ENCODE results near the gene PTPRD.

DNA sequence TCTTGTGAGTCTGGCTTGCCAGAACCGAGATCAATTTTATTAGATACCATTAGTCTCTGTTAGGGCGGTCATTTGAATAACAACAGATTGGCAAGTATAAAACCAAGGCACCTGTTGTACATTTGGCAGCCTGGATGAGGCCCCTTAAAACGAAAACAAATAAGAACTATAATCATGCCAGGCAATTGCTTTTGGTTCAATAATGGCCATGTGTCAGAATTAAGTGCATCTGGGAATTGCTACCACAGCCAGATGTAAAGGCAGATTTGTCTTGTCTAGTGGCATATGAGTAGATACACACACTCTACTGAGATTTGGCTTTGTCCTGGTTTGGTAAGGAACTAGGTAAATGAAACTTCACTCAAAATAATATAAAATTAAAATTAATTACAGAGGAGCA is 1767.0 kb downstream of the PTPRD start:
- no peak for TF ChIP-seq CTCF (conservative IDR thresholded peaks at IDR 0.05; ENCODE audit: low read depth, low read length)
- TF ChIP-seq EZH2 (IDR thresholded peaks at IDR 0.05; ENCODE audit: borderline replicate concordance, low read depth, low read length, poor library complexity, severe bottlenecking) = no peak
